Gastrocnemius medialis (tissue), 4 donors: ENCODE measurements around the gene PLD1.

ENCODE experiments used
- POLR2A ChIP-seq, 2 donors: fragments of 450-650 bp; IDR thresholded peaks; one replicate each; pipeline ENCODE4 v1.6.1; 2017; ENCODE audit warnings: antibody characterized with exemption in 2 of 2, mild to moderate bottlenecking in 2 of 2, moderate library complexity in 2 of 2
- TF ChIP-seq, protein P1 (sequence below), 5 experiments: fragments of 450-650 bp in 3 of 5; fragments of 200-600 bp in 2 of 5; sonication (generic) in 2 of 5; IDR thresholded peaks in 4 of 5; conservative IDR thresholded peaks in 1 of 5; 1 replicate in 4 of 5; 2 replicates in 1 of 5; pipeline ENCODE4 v1.5.1; 2016 to 2019; ENCODE audit warnings: antibody characterized with exemption in 5 of 5, mild to moderate bottlenecking in 3 of 5, moderate library complexity in 3 of 5

DNA sequence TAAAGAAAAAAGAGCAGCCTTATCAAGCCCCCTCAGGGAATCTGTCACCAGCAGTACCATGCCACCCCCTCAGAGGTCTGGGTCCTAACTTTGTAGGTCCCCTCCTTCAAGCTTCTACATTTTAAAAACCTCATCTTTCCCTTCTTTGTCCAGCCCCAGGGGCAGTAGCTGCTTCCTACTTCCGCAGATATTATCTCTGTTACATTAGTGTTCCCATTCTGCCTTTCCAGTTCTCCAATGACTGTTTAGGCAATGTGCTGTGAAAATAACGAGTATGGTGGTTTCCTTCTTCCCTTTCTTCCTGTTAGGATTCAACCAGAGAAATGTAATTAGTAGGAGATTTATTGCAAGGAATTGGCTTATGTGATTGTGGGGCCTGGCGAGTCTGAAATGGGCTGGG, 224.0 kb downstream of the PLD1 start:
- TF ChIP-seq, protein P1, sequence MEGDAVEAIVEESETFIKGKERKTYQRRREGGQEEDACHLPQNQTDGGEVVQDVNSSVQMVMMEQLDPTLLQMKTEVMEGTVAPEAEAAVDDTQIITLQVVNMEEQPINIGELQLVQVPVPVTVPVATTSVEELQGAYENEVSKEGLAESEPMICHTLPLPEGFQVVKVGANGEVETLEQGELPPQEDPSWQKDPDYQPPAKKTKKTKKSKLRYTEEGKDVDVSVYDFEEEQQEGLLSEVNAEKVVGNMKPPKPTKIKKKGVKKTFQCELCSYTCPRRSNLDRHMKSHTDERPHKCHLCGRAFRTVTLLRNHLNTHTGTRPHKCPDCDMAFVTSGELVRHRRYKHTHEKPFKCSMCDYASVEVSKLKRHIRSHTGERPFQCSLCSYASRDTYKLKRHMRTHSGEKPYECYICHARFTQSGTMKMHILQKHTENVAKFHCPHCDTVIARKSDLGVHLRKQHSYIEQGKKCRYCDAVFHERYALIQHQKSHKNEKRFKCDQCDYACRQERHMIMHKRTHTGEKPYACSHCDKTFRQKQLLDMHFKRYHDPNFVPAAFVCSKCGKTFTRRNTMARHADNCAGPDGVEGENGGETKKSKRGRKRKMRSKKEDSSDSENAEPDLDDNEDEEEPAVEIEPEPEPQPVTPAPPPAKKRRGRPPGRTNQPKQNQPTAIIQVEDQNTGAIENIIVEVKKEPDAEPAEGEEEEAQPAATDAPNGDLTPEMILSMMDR (IDR thresholded peaks at IDR 0.05 in 4 of 5, conservative IDR thresholded peaks at IDR 0.05 in 1 of 5): no peak
- TF ChIP-seq POLR2A (IDR thresholded peaks at IDR 0.05): no peak
